Measurements from ENCODE around the gene DIRAS3. TPM values are rescaled to one million over a fixed set of nuclear protein-coding genes. Genes with fewer than 3 reads are reported as not detected.
"Not testable (repeated sequence)": the region's sequence is repeated elsewhere in the genome, so short reads cannot be mapped to it uniquely, and the experiment has no call there.

DIRAS3 gene
- total RNA-seq, 1 donor = 0.43 TPM

DNA sequence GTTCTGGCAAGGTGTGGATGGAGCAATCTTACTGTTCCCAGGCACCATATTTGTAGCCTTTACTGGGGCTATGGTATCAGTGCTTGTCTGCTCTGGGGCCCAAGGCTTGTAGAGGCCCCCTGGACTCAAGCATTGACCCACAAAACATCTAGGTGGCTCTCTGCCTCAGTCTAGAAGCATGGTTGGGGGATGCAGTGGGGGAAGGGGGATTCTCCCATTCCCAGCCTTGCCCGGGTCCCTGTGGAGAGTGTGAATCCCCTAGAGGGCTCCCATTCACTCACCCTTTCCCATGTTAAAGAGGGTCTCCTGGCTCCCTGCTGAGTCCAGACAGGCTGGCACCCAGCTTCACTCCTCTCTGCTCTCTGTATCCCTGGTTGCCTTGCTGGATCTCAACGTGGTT, 28.2 kb upstream of the DIRAS3 start:
- no peak for TF ChIP-seq CTCF (IDR thresholded peaks at IDR 0.05; ENCODE audit: insufficient read depth, low read depth, low read length)

GRCh38 chr1:68074472-68074871, 24.0 kb upstream of the DIRAS3 start:
- DNase-seq (ENCODE audit: low read depth) = peak; percentile 68
- H3K4me3 ChIP-seq (ENCODE audit: low read depth, low read length) = no peak overlapping the region
- no peak for TF ChIP-seq CTCF (IDR thresholded peaks at IDR 0.05; ENCODE audit: insufficient read depth, low read depth, low read length)

More for the DNA sequence above, 28.2 kb upstream of the DIRAS3 start:
- H3K4me3 ChIP-seq (ENCODE audit: low read depth, low read length) = no peak overlapping the region
- DNase-seq (ENCODE audit: low read depth) = no peak

DNA sequence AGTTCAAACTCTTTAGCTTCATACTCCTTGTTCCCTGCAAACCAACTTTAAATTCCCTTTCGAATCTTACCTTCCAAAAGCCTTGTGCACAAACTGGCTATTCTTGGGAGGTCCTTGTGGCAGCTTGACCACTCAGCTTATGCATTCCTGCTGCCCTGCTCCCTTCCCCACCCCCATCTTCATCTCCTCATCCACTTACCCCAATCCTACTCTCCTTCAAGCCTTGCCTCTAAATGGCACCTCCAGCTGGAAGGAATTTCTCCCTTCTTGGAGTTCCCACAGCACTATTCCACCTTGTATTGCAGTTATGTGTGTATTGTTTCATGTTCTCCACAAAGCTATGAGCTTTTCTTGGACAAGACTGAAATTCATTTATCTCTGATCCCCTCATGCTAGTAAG, 15.3 kb upstream of the DIRAS3 start:
- no peak overlapping the region for H3K4me3 ChIP-seq (ENCODE audit: low read depth, low read length)
- DNase-seq (ENCODE audit: low read depth) = no peak
- no peak for TF ChIP-seq CTCF (IDR thresholded peaks at IDR 0.05; ENCODE audit: insufficient read depth, low read depth, low read length)

DNA sequence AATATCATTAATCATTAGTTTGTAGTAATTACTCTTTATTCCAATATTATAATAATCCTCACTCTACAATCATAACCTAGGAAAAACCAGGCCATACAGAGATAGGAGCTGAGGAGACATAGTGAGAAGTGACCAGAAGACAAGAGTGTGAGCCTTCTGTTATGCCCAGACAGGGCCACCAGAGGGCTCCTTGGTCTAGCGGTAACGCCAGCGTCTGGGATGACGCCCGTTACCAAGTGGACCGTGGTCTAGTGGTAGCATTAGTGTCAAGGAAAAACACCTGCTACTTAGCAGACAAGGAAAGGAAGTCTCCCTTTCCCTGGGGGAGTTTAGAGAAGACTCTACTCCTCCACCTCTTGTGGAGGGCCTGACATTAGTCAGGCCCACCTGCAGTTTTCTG, 7.6 kb upstream of the DIRAS3 start:
- DNase-seq (ENCODE audit: low read depth); H3K4me3 ChIP-seq (ENCODE audit: low read depth, low read length): not testable (repeated sequence)
- peak; percentile 13 for TF ChIP-seq CTCF (IDR thresholded peaks at IDR 0.05; ENCODE audit: insufficient read depth, low read depth, low read length)

GRCh38 chr1:68057564-68057963, 7.1 kb upstream of the DIRAS3 start:
- no peak overlapping the region for H3K4me3 ChIP-seq (ENCODE audit: low read depth, low read length)
- peak; percentile 18 for TF ChIP-seq CTCF (IDR thresholded peaks at IDR 0.05; ENCODE audit: insufficient read depth, low read depth, low read length)
- DNase-seq (ENCODE audit: low read depth) = no peak

DNA sequence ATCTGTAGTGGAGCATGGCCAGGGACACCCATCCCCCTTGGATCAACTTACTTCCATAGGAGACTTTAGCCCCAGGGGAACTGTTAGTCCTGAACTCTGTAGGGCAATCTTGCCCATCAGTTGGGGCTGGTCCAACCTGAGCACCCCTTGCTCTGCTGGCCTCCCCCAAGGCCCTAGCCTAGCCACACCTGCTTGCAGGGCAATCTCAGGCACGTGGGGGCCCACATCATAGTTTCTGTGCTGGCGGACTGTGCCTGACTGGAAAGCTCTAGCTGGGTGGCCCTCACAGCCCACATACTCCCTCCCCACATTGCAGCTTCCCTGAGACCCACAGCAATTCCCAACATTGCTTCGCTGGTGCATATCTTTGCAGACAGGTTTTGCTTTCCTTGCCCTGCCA, 6.6 kb upstream of the DIRAS3 start:
- TF ChIP-seq CTCF (IDR thresholded peaks at IDR 0.05; ENCODE audit: insufficient read depth, low read depth, low read length) = no peak
- no peak for DNase-seq (ENCODE audit: low read depth)
- H3K4me3 ChIP-seq (ENCODE audit: low read depth, low read length) = no peak overlapping the region

DNA sequence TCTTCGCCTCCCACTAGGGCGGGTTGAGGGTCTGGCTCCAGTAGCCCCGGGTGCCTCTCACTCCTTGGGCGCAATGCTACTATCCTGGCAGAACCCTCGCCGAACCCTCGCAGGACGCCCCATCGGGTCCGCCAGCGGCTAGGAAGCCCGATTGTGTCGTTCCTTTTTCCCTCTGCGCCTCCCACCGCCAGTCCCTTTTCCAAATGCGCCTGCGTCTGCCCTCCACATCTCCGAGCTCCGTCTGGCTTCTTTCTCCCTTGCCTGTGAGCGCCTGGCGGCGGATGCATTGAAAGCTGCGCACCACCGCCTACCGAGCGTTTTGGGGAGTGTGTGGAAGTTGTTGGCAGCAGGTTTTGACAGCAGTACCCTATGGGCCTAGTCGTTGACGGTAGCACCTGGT, 1.0 kb upstream of the DIRAS3 start:
- TF ChIP-seq CTCF (IDR thresholded peaks at IDR 0.05; ENCODE audit: insufficient read depth, low read depth, low read length) = peak; percentile 61
- peak; percentile 70 for DNase-seq (ENCODE audit: low read depth)
- peak overlapping the region; percentile 59 for H3K4me3 ChIP-seq (ENCODE audit: low read depth, low read length)

All from fibroblast of villous mesenchyme (primary cell).